Colonic mucosa (tissue), 4 donors: ENCODE data around the gene SIT1. TPM values are rescaled to one million over a fixed set of nuclear protein-coding genes. Genes with fewer than 3 reads are reported as not detected.

ENCODE experiments used
- DNase-seq: peaks from one replicate; pipeline ENCODE4 v3.0.0-alpha.2; 2020
- H3K27ac ChIP-seq: fragments of 200-600 bp; one replicate; pipeline ENCODE4 v1.8.0; 2021
- H3K27me3 ChIP-seq: fragments of 200-600 bp; one replicate; pipeline ENCODE4 v1.8.0; 2021
- H3K36me3 ChIP-seq: fragments of 200-600 bp; one replicate; pipeline ENCODE4 v1.8.0; 2021
- H3K4me1 ChIP-seq: fragments of 200-600 bp; one replicate; pipeline ENCODE4 v1.8.0; 2021; ENCODE audit warnings: mild to moderate bottlenecking
- H3K4me3 ChIP-seq: fragments of 200-600 bp; one replicate; pipeline ENCODE4 v1.8.0; 2021
- H3K9ac ChIP-seq, 2 donors: one replicate each; pipeline ENCODE4 v1.7.0; 2013; ENCODE audit warnings: control low read depth in 2 of 2, low read depth in 2 of 2, low read length in 2 of 2
- H3K9me3 ChIP-seq: fragments of 200-600 bp; one replicate; pipeline ENCODE4 v1.8.0; 2021
- intact Hi-C: fragments of 100-400 bp; cut with DNase I; formaldehyde crosslinking; loops from one replicate; pipeline ENCODE4 v1.14.1; 2022
- total RNA-seq, 2 donors: library from RNA; stranded (reverse); fragmentation: NEBNext Ultra II Directional in 1 of 2; extraction: Animal tissue kit (Norgen Biotek cat#: 25700) in 1 of 2; gene quantifications; one replicate each; pipeline ENCODE4 v1.2.1, GENCODE V29; 2021
- TF ChIP-seq, protein P1 (sequence below): fragments of 200-600 bp; IDR thresholded peaks from one replicate; pipeline ENCODE4 v1.8.0; 2022; ENCODE audit warnings: antibody characterized with exemption, mild to moderate bottlenecking
- donor health status: healthy.
- donor health status: DM: no; HTN: no; CAD: no.
- donor health status: DM: no; HTN: no; CAD: no.

The SIT1 gene
- 1 to 10 TPM in 1 of 2 donors, under 1 TPM in 1; 0.67 to 1.0 TPM for total RNA-seq

DNA sequence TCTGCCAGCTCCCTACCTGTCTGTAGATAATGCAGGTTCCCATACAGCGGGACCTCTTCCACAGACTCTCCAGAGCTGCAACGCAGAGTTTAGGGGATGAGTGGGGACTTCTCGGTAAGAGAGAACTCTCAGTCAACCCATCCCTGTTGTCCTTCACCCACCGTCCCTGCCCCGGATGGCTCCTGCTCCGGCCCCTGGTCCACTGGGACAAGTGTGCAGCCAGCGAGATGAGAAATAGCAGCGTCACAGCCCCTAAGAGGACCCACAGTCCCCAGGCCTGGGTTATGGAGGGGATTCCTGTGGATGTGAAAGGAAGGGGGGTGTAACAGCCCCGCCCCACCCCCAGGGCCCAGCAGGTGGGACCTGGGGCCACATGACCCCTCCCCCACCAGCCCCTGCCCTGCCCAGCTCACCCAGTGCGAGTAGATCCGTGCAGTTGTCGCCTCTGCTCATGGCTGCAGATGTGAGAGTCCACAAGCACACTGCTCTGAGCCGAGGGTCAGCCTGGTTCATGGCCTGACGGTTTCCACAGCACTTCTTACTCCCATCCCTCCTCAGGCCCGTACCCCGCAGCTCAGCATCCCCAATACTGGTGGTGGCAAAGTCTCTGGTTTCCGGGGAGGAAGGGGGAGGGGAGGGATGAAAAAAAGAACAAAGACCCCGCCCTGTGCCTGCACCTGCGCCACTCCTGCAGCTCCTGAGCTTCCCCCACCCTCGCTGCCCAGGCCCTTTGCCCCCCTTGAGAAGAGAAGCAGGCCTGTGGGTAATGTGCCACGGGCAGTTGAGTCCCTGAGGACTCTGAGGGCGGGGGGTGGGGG is at the start of gene SIT1:
Gene SIT1, minus strand, starts transcription at position 591 of the 818 bp plus-strand sequence. Its CDS starts 78 bp downstream, at position 513.
- peak within 1 kb of the TSS; percentile 83 for H3K27ac ChIP-seq

DNA sequence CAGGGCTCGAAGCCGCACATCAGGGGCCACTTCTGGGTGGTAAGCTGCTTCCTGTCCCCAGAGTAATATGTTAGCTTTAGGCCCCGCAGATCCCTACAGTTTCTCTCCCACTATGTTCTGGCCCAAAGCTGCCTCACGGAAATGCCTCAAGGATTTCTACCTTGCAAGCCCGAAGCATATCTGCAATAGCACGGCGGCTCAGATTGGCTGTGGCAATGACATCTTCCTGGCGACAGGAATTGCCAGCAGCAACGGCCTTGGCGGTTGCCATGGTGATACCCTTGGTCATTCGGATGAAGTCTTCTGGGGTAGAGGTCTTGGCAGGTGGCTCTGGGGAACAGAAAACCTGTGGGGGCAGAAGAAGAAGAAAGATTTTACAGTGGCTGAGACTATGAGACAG is 49.3 kb upstream of the SIT1 start:
- Histone ChIP-seq H3K27me3 (no peaks in the 10 kb centered on the region), H3K36me3 (peaks cover 53% of the 10 kb centered on the region), H3K27ac (no peak overlapping the region), H3K9ac (no peak overlapping the region), H3K4me3 (no peak overlapping the region), H3K9me3 (no peaks in the 10 kb centered on the region), H3K4me1 (no peaks in the 10 kb centered on the region)
- intact Hi-C loops = no loop called here
- no peak for DNase-seq
- TF ChIP-seq, protein P1, sequence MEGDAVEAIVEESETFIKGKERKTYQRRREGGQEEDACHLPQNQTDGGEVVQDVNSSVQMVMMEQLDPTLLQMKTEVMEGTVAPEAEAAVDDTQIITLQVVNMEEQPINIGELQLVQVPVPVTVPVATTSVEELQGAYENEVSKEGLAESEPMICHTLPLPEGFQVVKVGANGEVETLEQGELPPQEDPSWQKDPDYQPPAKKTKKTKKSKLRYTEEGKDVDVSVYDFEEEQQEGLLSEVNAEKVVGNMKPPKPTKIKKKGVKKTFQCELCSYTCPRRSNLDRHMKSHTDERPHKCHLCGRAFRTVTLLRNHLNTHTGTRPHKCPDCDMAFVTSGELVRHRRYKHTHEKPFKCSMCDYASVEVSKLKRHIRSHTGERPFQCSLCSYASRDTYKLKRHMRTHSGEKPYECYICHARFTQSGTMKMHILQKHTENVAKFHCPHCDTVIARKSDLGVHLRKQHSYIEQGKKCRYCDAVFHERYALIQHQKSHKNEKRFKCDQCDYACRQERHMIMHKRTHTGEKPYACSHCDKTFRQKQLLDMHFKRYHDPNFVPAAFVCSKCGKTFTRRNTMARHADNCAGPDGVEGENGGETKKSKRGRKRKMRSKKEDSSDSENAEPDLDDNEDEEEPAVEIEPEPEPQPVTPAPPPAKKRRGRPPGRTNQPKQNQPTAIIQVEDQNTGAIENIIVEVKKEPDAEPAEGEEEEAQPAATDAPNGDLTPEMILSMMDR = no peak

More for the DNA sequence above, at the start of gene SIT1:
- intact Hi-C loops = no loop called here
- DNase-seq = no peak
- H3K9ac ChIP-seq = peak within 1 kb of the TSS; percentile 48 to 56
- H3K27me3 ChIP-seq = no peaks in the 10 kb centered on the region
- no peaks in the 10 kb centered on the region for H3K36me3 ChIP-seq
- H3K4me3 ChIP-seq = peak within 1 kb of the TSS; percentile 6
- peaks cover 10% of the 10 kb centered on the region for H3K4me1 ChIP-seq
- TF ChIP-seq, protein P1 = no peak
- no peaks in the 10 kb centered on the region for H3K9me3 ChIP-seq

- TF ChIP-seq, protein P1 = no peak
- no peak for DNase-seq
- no peaks in the 10 kb centered on the region for H3K9me3 ChIP-seq
- intact Hi-C loops = no loop called here
- no peak overlapping the region for H3K9ac ChIP-seq
- H3K27ac ChIP-seq = no peak overlapping the region
- no peaks in the 10 kb centered on the region for H3K4me1 ChIP-seq
- peaks cover 38% of the 10 kb centered on the region for H3K36me3 ChIP-seq
- H3K4me3 ChIP-seq = no peak overlapping the region
- H3K27me3 ChIP-seq = no peaks in the 10 kb centered on the region
Observed at GRCh38 chr9:35698231-35698630, 47.5 kb upstream of the SIT1 start.

- no peak overlapping the region for H3K9ac ChIP-seq
- H3K27ac ChIP-seq = no peak overlapping the region
- intact Hi-C loops = no loop called here
- no peak overlapping the region for H3K4me3 ChIP-seq
- H3K4me1 ChIP-seq = no peaks in the 10 kb centered on the region
- peaks cover 35% of the 10 kb centered on the region for H3K36me3 ChIP-seq
- no peaks in the 10 kb centered on the region for H3K9me3 ChIP-seq
- H3K27me3 ChIP-seq = no peaks in the 10 kb centered on the region
- DNase-seq = no peak
- TF ChIP-seq, protein P1 = no peak
Observed at GRCh38 chr9:35697486-35697885, 46.8 kb upstream of the SIT1 start.

GRCh38 chr9:35696520-35697215 is 45.9 kb upstream of the SIT1 start:
- Histone ChIP-seq H3K27ac (no peak overlapping the region), H3K9ac (peak overlapping the region in 1 of 2 donors; percentile 26), H3K4me3 (no peak overlapping the region), H3K4me1 (no peaks in the 10 kb centered on the region), H3K9me3 (no peaks in the 10 kb centered on the region), H3K27me3 (no peaks in the 10 kb centered on the region), H3K36me3 (peaks cover 32% of the 10 kb centered on the region)
- peak; percentile 66 for DNase-seq
- TF ChIP-seq, protein P1 = peak; percentile 95
- intact Hi-C loops = no loop called here
